ENCODE results near the gene RAC3.

Gene RAC3

GRCh38 chr17:81999976-82000802 lies 31.3 kb upstream of the RAC3 start:
- DNase-seq (ENCODE audit: low read depth) = no peak
- no peak overlapping the region for H3K4me3 ChIP-seq (ENCODE audit: low read length)
- no peak for TF ChIP-seq CTCF (IDR thresholded peaks at IDR 0.05; ENCODE audit: insufficient read depth, low read depth, low read length, missing control alignments)

GRCh38 chr17:82000803-82001570 lies 30.5 kb upstream of the RAC3 start:
- H3K4me3 ChIP-seq (ENCODE audit: low read length) = no peak overlapping the region
- DNase-seq (ENCODE audit: low read depth) = no peak
- TF ChIP-seq CTCF (IDR thresholded peaks at IDR 0.05; ENCODE audit: insufficient read depth, low read depth, low read length, missing control alignments) = no peak

- no peak for TF ChIP-seq CTCF (IDR thresholded peaks at IDR 0.05; ENCODE audit: insufficient read depth, low read depth, low read length, missing control alignments)
- no peak for DNase-seq (ENCODE audit: low read depth)
- H3K4me3 ChIP-seq (ENCODE audit: low read length) = no peak overlapping the region
Measured at GRCh38 chr17:82001571-82002056, 29.9 kb upstream of the RAC3 start.

- no peak overlapping the region for H3K4me3 ChIP-seq (ENCODE audit: low read length)
- peak; percentile 96 for DNase-seq (ENCODE audit: low read depth)
Measured at GRCh38 chr17:82003411-82004381, 27.8 kb upstream of the RAC3 start.

GRCh38 chr17:82004517-82005455 lies 26.7 kb upstream of the RAC3 start:
- H3K4me3 ChIP-seq (ENCODE audit: low read length) = no peak overlapping the region
- TF ChIP-seq CTCF (IDR thresholded peaks at IDR 0.05; ENCODE audit: insufficient read depth, low read depth, low read length, missing control alignments) = no peak
- DNase-seq (ENCODE audit: low read depth) = no peak

More at GRCh38 chr17:82003411-82004381, 27.8 kb upstream of the RAC3 start:
- no peak for TF ChIP-seq CTCF (IDR thresholded peaks at IDR 0.05; ENCODE audit: insufficient read depth, low read depth, low read length, missing control alignments)
